GM12864 (cell line): Measurements from ENCODE around the gene SLC46A1.
A peak's percentile ranks its signal among the peaks of the same experiment; 100 is the strongest.

ENCODE experiments used
- DNase-seq: peaks from one replicate; pipeline ENCODE4 v3.0.0-alpha.2; 2011; ENCODE audit warnings: low read depth
- H3K4me3 ChIP-seq: 2 replicates; pipeline ENCODE4 v1.5.1; 2011; ENCODE audit warnings: mild to moderate bottlenecking, low read depth, low read length, control low read depth
- CTCF ChIP-seq: IDR thresholded peaks from 2 replicates; pipeline ENCODE4 v1.5.1; 2011; ENCODE audit warnings: low read depth, mild to moderate bottlenecking, moderate library complexity, low read length, control low read depth, inconsistent platforms; ENCODE audit errors: missing control alignments

The SLC46A1 gene

DNA sequence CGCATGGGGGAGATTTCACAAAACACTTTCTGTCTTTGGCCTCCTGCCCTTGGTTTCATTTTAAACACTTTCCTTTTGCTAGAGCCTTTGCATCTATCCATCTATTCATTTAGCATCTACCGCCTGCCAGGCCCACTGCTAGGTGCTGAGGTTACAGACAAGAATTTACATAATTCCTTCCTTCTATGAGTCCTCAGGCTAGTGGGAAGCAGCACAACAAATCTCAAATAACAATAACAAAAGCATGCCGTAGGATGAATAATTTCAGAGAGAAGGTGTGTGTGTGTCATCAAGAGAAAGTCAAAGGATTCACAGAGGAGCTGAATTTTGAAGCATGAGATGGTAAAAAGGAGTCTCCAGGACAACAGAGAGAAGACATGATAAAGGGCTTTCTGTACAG lies 6.1 kb upstream of the SLC46A1 start:
- TF ChIP-seq CTCF = no peak
- DNase-seq = no peak
- no peak overlapping the region for H3K4me3 ChIP-seq

DNA sequence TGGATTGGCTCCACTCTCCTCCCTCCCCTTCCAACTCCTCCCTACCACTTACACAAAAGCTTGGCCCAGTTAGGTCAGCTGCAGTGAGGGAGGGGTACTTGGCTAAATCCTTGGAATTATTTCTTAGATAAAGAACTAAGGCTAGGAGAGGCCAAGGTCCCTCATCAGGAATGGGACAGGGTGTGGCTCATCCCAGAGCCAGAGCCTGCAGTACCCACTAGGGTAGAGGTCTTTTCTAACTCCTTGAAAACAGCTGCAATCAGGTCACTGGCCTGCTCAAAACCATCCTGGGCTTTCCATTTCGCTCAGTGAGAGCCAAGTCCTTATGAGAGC lies 1.9 kb upstream of the SLC46A1 start:
- no peak overlapping the region for H3K4me3 ChIP-seq
- no peak for TF ChIP-seq CTCF
- no peak for DNase-seq

DNA sequence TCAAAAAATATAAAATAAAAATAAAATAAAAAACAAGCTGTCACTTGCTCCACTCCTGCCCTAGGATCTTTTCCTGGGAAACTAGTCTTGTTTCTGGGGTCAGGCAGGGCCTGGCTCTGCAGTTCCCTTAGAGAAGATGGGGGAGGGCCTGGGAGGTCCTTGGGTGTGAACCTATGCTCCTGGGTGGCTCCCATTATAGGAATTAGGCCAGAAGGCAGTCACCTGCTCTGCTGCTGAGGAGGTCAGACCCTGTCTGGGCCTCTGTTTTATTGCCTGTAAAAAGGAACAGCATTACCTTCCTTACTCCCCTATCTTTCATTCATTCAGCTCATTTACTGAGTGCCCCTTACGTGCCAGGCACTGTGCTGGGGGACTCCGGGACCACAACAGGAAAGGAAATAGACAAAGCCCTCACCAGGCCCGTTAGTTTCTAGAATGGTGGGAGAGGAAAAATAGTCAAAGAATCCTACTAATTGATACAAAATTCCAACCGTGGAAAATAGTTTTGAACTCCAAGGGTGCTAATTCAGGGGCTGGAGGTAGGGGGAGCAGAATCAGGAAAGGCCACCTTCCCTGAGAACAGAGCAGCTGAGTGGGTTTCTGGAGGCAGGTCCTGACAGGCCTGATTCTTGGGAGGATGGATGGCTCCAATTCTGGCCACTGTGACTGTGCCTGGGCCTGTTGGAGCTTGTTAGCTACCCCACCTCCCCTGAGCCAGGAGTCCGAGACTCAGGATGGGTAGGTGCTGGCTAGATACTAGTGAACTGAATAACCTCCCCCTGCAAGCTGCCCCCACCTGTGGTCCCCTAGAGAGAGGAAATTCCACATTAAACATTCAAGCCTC lies 1.3 kb upstream of the SLC46A1 start:
- no peak for DNase-seq
- TF ChIP-seq CTCF = no peak
- no peak overlapping the region for H3K4me3 ChIP-seq

DNA sequence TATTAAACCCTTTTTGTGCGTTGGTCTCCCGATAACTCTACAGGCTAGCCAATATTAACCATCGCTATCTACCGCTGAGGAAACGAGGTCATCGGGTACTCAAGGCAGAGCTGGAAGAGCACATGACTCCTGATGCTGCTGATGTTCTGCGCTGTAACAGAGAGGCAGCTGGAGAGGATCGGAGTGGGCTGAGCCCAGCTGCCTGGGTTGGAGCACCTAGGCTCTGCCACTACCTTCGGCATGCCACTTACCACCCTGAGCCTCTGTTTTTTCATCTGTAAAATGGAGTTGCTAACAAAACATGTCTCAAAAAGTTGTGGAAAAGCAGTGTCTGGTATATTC lies 432 bp upstream of the SLC46A1 start:
- no peak for TF ChIP-seq CTCF
- peak overlapping the region; percentile 86 for H3K4me3 ChIP-seq
- DNase-seq = no peak

- H3K4me3 ChIP-seq = peak overlapping the region; percentile 86
- TF ChIP-seq CTCF = no peak
- no peak for DNase-seq
Observed at GRCh38 chr17:28404812-28405570, 1.0 kb downstream of the SLC46A1 start.

DNA sequence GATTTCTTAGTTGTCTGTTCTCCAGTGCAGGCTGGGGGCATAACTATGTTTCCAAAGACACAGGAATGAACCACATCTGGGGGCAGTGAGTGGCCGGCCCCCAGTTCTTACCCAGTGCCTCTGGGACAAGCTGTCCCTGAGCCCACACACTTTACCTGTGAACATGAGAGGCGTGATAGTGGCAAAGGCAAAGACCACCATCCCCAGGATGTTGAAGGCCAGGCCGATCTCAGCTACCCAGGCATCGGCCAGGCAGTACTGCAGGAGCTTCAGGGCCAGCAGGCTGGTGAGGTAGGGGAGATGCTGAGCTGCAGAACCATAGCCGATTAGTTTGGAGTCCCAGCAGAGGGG lies 1.6 kb downstream of the SLC46A1 start:
- TF ChIP-seq CTCF = no peak
- no peak for DNase-seq
- H3K4me3 ChIP-seq = no peak overlapping the region

DNA sequence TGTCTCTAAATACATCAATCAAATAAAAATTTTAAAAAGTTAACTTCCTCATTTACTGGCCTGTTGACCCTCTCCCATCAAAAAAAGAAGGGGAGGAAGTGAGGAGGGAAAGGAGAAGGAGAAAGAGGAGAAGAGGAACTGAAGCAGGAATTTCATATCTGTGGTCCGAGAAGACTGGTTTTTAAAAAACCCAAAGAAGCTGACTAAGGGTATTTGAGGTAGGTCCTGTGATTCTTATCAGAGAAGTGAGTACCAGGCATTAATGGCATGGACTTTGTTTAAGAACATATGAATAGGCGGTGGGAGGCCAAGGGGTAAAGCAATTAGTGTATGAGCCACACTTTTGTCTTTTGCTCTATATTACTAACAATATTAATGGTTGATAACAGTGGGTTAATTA lies 2.0 kb downstream of the SLC46A1 start:
- no peak for TF ChIP-seq CTCF
- DNase-seq = no peak
- no peak overlapping the region for H3K4me3 ChIP-seq
